Measurements from ENCODE around the gene MAN1A2.

MAN1A2 gene

DNA sequence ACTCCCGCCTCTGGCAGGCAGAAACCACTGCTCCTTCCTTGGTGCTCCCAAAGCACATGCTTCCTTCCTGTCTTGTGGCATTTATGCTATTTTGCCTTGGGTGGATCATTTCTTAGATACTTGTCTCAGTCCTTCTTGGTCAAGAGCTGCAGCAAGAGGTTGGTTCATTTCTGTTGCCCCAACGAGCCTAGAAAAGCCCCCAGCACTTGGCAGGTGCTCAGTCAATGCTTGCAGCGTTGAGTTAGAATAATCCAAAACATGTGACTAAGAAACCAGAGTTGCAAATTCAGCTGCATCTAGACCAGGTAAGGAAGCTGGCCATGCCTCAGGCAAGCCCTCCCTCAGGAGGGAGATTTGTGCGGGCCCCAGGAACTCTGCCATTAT is 196.2 kb downstream of the MAN1A2 start:
- DNase-seq (ENCODE audit: low spot score) = no peak

DNA sequence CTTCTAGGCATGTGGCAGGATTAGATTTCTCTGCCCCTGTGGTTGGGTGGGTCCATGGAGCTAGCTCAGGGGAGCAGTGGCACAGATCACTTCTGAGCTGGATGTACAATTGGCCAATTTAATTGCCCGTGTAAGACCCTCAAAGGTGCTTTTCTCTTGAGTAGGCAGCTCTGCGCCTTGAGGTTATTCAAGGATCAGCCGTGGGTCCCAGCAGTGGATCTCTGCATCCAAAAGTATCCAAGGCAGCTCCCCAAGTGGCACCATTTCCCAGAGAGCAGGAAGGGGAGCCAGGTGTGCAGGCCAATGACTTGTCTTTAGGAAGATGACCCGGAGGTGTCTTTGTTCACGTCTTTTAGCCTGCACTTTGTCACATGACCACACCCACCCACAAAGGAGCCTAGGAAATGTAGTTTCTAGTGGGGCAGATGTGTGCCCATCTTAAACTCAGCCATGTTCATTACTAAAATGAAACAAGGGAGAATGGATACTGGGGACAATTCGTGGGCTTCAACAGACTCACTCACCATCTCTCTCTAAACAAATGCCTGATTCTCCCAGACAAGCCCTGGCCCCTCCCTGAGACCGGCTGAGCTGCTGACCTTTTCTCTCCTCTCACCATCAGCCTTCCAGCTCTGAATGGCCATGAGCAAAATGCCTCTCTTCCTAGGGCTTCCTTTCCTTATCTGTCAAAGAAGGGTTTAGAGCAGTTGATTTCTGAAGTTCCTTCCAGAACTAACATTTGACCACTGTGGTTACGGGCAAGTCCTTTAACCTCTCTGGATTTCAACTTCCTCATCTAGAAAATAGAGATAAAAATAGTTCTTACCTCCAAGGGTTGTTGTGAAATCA is 197.2 kb downstream of the MAN1A2 start:
- DNase-seq (ENCODE audit: low spot score) = no peak
- in situ Hi-C loops (cut with MboI; ENCODE audit: low pct_unique_long_range_greater_than_20kb, low sequenced_read_pairs, unreplicated experiment) = no loop called here
- no peak for TF ChIP-seq CTCF (IDR thresholded peaks at IDR 0.05; ENCODE audit: extremely low read depth, insufficient read depth, missing control alignments)

More for the DNA sequence above, 196.2 kb downstream of the MAN1A2 start:
- TF ChIP-seq CTCF (IDR thresholded peaks at IDR 0.05; ENCODE audit: extremely low read depth, insufficient read depth, missing control alignments) = no peak
- in situ Hi-C loops (cut with MboI; ENCODE audit: low pct_unique_long_range_greater_than_20kb, low sequenced_read_pairs, unreplicated experiment) = no loop called here

DNA sequence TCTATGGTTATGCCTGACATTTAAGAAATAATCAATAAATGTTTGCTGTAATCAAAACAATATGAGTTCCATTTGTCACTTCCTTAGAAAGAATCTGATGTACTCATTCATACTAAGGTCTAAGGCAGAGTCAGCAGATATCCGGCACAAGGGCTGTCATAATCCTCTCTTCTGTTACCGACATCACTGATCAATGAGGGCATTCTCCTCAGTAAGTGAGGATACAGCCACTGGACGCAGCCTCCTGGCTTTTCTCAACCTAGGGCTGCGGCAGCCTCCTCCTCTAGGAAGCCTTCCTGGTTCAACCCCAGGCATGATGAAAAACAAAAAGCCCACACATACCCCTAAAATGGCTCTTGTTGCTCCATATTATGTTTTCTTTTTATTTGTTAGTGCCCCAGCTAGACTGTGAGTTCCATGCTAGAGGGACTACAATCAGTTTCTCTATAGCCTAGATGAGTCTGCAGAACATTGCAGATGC is 197.9 kb downstream of the MAN1A2 start:
- no peak for DNase-seq (ENCODE audit: low spot score)
- in situ Hi-C loops (cut with MboI; ENCODE audit: low pct_unique_long_range_greater_than_20kb, low sequenced_read_pairs, unreplicated experiment) = no loop called here
- no peak for TF ChIP-seq CTCF (IDR thresholded peaks at IDR 0.05; ENCODE audit: extremely low read depth, insufficient read depth, missing control alignments)

DNA sequence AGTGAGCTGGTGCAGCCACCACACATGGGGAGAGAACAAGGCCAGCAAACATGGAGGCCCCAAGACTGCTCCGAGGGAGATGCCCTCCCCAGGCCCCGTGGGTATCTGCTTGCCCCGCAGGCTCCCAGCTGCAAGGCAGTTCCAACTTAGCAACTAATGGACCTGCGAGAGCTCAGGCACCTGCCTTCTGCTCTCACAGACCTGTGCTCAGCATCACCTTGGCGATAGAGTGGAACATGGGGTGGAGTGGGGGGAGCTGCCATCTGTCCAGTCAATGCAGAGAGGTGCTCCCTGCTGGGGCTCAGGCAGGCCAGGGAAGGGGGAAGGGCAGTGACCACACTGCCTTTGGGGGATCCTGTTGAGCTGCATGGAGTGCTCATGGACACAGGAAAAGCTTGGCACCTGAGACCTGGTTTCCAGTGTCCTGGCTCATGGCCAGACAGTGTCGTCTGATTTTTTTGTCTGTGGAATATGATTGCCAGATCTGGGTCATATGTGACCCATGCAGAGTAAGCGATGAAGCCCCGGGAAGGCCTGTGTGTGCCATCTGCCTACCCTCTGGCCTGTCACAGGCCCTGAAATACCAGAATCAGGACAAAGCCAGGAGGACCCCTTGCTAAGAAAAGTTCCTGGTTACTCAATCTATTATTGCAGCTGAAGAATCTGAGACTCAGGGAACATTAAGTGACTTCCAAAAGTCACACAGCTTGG is 198.7 kb downstream of the MAN1A2 start:
- in situ Hi-C loops (cut with MboI; ENCODE audit: low pct_unique_long_range_greater_than_20kb, low sequenced_read_pairs, unreplicated experiment) = no loop called here
- no peak for TF ChIP-seq CTCF (IDR thresholded peaks at IDR 0.05; ENCODE audit: extremely low read depth, insufficient read depth, missing control alignments)
- no peak for DNase-seq (ENCODE audit: low spot score)

GRCh38 chr1:117566556-117566955 is 199.3 kb downstream of the MAN1A2 start:
- in situ Hi-C loops (cut with MboI; ENCODE audit: low pct_unique_long_range_greater_than_20kb, low sequenced_read_pairs, unreplicated experiment) = no loop called here
- DNase-seq (ENCODE audit: low spot score) = no peak
- no peak for TF ChIP-seq CTCF (IDR thresholded peaks at IDR 0.05; ENCODE audit: extremely low read depth, insufficient read depth, missing control alignments)

- no peak for DNase-seq (ENCODE audit: low spot score)
- TF ChIP-seq CTCF (IDR thresholded peaks at IDR 0.05; ENCODE audit: extremely low read depth, insufficient read depth, missing control alignments) = no peak
- in situ Hi-C loops (cut with MboI; ENCODE audit: low pct_unique_long_range_greater_than_20kb, low sequenced_read_pairs, unreplicated experiment) = no loop called here
These were observed 200.2 kb downstream of the MAN1A2 start for GRCh38 chr1:117567435-117567834.
